ENCODE data around the gene RFX4.

- TF ChIP-seq POLR2AphosphoS5 (IDR thresholded peaks at IDR 0.05; ENCODE audit: low read depth, low read length) (no peak), SIN3A (IDR thresholded peaks at IDR 0.05; ENCODE audit: borderline replicate concordance, insufficient read depth, low read depth, low read length) (no peak), TCF7L2 (IDR thresholded peaks at IDR 0.05; ENCODE audit: low read depth, low read length) (no peak)
- TF ChIP-seq, protein P1, sequence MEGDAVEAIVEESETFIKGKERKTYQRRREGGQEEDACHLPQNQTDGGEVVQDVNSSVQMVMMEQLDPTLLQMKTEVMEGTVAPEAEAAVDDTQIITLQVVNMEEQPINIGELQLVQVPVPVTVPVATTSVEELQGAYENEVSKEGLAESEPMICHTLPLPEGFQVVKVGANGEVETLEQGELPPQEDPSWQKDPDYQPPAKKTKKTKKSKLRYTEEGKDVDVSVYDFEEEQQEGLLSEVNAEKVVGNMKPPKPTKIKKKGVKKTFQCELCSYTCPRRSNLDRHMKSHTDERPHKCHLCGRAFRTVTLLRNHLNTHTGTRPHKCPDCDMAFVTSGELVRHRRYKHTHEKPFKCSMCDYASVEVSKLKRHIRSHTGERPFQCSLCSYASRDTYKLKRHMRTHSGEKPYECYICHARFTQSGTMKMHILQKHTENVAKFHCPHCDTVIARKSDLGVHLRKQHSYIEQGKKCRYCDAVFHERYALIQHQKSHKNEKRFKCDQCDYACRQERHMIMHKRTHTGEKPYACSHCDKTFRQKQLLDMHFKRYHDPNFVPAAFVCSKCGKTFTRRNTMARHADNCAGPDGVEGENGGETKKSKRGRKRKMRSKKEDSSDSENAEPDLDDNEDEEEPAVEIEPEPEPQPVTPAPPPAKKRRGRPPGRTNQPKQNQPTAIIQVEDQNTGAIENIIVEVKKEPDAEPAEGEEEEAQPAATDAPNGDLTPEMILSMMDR (IDR thresholded peaks at IDR 0.05), result no peak
- TF ChIP-seq, protein P2, sequence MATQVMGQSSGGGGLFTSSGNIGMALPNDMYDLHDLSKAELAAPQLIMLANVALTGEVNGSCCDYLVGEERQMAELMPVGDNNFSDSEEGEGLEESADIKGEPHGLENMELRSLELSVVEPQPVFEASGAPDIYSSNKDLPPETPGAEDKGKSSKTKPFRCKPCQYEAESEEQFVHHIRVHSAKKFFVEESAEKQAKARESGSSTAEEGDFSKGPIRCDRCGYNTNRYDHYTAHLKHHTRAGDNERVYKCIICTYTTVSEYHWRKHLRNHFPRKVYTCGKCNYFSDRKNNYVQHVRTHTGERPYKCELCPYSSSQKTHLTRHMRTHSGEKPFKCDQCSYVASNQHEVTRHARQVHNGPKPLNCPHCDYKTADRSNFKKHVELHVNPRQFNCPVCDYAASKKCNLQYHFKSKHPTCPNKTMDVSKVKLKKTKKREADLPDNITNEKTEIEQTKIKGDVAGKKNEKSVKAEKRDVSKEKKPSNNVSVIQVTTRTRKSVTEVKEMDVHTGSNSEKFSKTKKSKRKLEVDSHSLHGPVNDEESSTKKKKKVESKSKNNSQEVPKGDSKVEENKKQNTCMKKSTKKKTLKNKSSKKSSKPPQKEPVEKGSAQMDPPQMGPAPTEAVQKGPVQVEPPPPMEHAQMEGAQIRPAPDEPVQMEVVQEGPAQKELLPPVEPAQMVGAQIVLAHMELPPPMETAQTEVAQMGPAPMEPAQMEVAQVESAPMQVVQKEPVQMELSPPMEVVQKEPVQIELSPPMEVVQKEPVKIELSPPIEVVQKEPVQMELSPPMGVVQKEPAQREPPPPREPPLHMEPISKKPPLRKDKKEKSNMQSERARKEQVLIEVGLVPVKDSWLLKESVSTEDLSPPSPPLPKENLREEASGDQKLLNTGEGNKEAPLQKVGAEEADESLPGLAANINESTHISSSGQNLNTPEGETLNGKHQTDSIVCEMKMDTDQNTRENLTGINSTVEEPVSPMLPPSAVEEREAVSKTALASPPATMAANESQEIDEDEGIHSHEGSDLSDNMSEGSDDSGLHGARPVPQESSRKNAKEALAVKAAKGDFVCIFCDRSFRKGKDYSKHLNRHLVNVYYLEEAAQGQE (IDR thresholded peaks at IDR 0.05; ENCODE audit: insufficient read depth in 1 of 2, low read depth in 2 of 2, low read length in 1 of 2), result no peak
These were observed 134.9 kb downstream of the RFX4 start for GRCh38 chr12:106717673-106718072.

All from Panc1 (cell line).